Body of pancreas (tissue), 4 donors: Measurements from ENCODE around the gene CCT8L2.

Experiments used
- POLR2A ChIP-seq, 3 donors: fragments of 450-650 bp; IDR thresholded peaks; one replicate each; pipeline ENCODE4 v1.6.1; 2016; ENCODE audit warnings: antibody characterized with exemption in 3 of 3, mild to moderate bottlenecking in 2 of 3
- TF ChIP-seq, protein P1 (sequence below), 7 experiments: fragments of 450-650 bp in 4 of 7; fragments of 200-600 bp in 3 of 7; sonication (generic) in 3 of 7; IDR thresholded peaks; one replicate each; pipeline ENCODE4 v1.5.1; 2016 to 2019; ENCODE audit warnings: antibody characterized with exemption in 7 of 7

GRCh38 chr22:16563555-16564520 is 28.8 kb downstream of the CCT8L2 start:
- TF ChIP-seq, protein P1, sequence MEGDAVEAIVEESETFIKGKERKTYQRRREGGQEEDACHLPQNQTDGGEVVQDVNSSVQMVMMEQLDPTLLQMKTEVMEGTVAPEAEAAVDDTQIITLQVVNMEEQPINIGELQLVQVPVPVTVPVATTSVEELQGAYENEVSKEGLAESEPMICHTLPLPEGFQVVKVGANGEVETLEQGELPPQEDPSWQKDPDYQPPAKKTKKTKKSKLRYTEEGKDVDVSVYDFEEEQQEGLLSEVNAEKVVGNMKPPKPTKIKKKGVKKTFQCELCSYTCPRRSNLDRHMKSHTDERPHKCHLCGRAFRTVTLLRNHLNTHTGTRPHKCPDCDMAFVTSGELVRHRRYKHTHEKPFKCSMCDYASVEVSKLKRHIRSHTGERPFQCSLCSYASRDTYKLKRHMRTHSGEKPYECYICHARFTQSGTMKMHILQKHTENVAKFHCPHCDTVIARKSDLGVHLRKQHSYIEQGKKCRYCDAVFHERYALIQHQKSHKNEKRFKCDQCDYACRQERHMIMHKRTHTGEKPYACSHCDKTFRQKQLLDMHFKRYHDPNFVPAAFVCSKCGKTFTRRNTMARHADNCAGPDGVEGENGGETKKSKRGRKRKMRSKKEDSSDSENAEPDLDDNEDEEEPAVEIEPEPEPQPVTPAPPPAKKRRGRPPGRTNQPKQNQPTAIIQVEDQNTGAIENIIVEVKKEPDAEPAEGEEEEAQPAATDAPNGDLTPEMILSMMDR (IDR thresholded peaks at IDR 0.05), result no peak
- no peak for TF ChIP-seq POLR2A (IDR thresholded peaks at IDR 0.05)
